PC-3 (cell line): Measurements from ENCODE around the gene CNTRL. TPM values are rescaled to one million over a fixed set of nuclear protein-coding genes. Genes with fewer than 3 reads are reported as not detected.

Experiments used
- ATAC-seq: fragments of 200-7000 bp; cut with Tn5 transposase; 2 replicates; pipeline ENCODE4 v1.9.1; 2020; ENCODE audit warnings: mild to moderate bottlenecking, moderate library complexity
- BruUV-seq: library from RNA; stranded (reverse); fragments of 400-500 nt; replicated peaks from 2 replicates; lab custom pipeline; 2021; lab: Mats Ljungman, UMichigan
- CTCF ChIA-PET: fragments of 300-600 bp; sonication (Branson Sonifier 250); formaldehyde crosslinking; loops from one replicate; lab custom pipeline; 2022; ENCODE audit warnings: antibody characterized with exemption; lab: Charles Lee
- POLR2A ChIA-PET: fragments of 300-600 bp; sonication (Branson Sonifier 250); formaldehyde crosslinking; loops from one replicate; lab custom pipeline; 2022; ENCODE audit warnings: antibody characterized with exemption; ENCODE audit not compliant: unreplicated experiment; lab: Charles Lee
- DNase-seq: peaks from one replicate; pipeline ENCODE4 v3.0.0-alpha.2; 2015
- H2AFZ ChIP-seq: fragments of 300-600 bp; sonication (generic); 2 replicates; pipeline ENCODE4 v1.6.0; 2016; ENCODE audit warnings: antibody characterized with exemption, low read length
- H3F3A ChIP-seq: fragments of 300-600 bp; sonication (generic); one replicate; pipeline ENCODE4 v1.6.0; 2017; ENCODE audit warnings: antibody characterized with exemption, low read length, control low read depth, mild to moderate bottlenecking; ENCODE audit not compliant: unreplicated experiment
- H3K27ac ChIP-seq: fragments of 300-600 bp; sonication (generic); 2 replicates; pipeline ENCODE4 v1.5.1; 2016; ENCODE audit warnings: mild to moderate bottlenecking, low read length
- H3K27me3 ChIP-seq: fragments of 300-600 bp; sonication (generic); 2 replicates; pipeline ENCODE4 v1.6.1; 2016; ENCODE audit warnings: low read length, mixed read lengths
- H3K36me3 ChIP-seq: fragments of 300-600 bp; sonication (generic); 2 replicates; pipeline ENCODE4 v1.6.1; 2016; ENCODE audit warnings: low read depth, mixed run types, low read length, mixed read lengths
- H3K4me1 ChIP-seq: fragments of 300-600 bp; sonication (generic); 2 replicates; pipeline ENCODE4 v1.5.1; 2016; ENCODE audit warnings: low read length; ENCODE audit not compliant: insufficient read depth
- H3K4me2 ChIP-seq: fragments of 300-600 bp; sonication (generic); 2 replicates; pipeline ENCODE4 v1.6.0; 2016; ENCODE audit warnings: low read length
- H3K4me3 ChIP-seq: fragments of 300-600 bp; sonication (generic); 2 replicates; pipeline ENCODE4 v1.5.1; 2016; ENCODE audit warnings: mild to moderate bottlenecking, low read length, mixed read lengths
- H3K79me2 ChIP-seq: fragments of 300-600 bp; sonication (generic); 2 replicates; pipeline ENCODE4 v1.6.1; 2017; ENCODE audit warnings: low read length, mixed read lengths
- H3K9ac ChIP-seq: fragments of 300-600 bp; sonication (generic); 2 replicates; pipeline ENCODE4 v1.6.0; 2016; ENCODE audit warnings: mild to moderate bottlenecking, low read length
- H3K9me2 ChIP-seq: fragments of 300-600 bp; sonication (generic); replicated peaks from 2 replicates; pipeline ENCODE4 v1.6.1; 2016; ENCODE audit warnings: mixed run types, low read length, mixed read lengths
- H3K9me3 ChIP-seq: fragments of 300-600 bp; sonication (generic); 2 replicates; pipeline ENCODE4 v1.6.1; 2016; ENCODE audit warnings: low read length, mixed read lengths
- H4K20me1 ChIP-seq: fragments of 300-600 bp; sonication (generic); 2 replicates; pipeline ENCODE4 v1.6.1; 2016; ENCODE audit warnings: low read length, mixed read lengths
- EZH2 ChIP-seq: fragments of 300-600 bp; sonication (generic); IDR thresholded peaks from one replicate; pipeline ENCODE4 v1.6.1; 2017; ENCODE audit warnings: antibody characterized with exemption, mild to moderate bottlenecking, low read length; ENCODE audit not compliant: unreplicated experiment
- EZH2phosphoT487 ChIP-seq: fragments of 300-600 bp; sonication (generic); IDR thresholded peaks from 2 replicates; pipeline ENCODE4 v1.6.1; 2018; ENCODE audit warnings: mild to moderate bottlenecking, antibody characterized with exemption, low read length, borderline replicate concordance
- intact Hi-C: fragments of 100-400 bp; cut with micrococcal nuclease; formaldehyde crosslinking; loops from 2 replicates; pipeline ENCODE4 v1.9.0; 2023
- total RNA-seq: library from RNA; depleted of rRNA; stranded (reverse); fragments of >200 nt; gene quantifications from 2 replicates; pipeline ENCODE4 v1.2.3, GENCODE V29; 2014
- TF ChIP-seq, protein P1 (sequence below): fragments of 300-600 bp; sonication (generic); conservative IDR thresholded peaks from 2 replicates; pipeline ENCODE4 v1.5.1; 2017; ENCODE audit warnings: antibody characterized with exemption, low read depth, mild to moderate bottlenecking, low read length

CNTRL gene
- total RNA-seq, 1 experiment from 2014 or later = 6.0 TPM

DNA sequence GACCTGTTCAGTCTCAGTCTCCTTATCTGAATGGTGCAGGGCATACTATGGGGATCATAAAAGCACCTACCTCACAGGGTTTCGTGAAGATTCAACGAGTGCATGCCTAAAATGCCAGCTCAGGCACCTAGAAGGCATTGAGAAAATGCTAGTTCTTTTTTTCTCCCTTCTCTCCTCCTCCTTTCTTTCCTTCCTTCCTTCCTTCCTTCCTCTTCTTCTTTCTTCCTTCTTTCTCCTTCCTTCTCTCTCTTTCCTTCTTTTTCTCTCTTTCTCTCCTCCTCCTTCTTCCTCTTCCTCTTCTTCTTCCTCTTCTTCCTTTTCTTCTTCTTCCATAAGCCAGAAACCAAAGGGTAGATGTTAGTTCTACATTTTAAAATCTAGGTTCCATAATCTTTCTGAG is 139.2 kb downstream of the CNTRL start:
- H3F3A ChIP-seq = no peaks in the 10 kb centered on the region
- TF ChIP-seq EZH2 = no peak
- TF ChIP-seq, protein P1, sequence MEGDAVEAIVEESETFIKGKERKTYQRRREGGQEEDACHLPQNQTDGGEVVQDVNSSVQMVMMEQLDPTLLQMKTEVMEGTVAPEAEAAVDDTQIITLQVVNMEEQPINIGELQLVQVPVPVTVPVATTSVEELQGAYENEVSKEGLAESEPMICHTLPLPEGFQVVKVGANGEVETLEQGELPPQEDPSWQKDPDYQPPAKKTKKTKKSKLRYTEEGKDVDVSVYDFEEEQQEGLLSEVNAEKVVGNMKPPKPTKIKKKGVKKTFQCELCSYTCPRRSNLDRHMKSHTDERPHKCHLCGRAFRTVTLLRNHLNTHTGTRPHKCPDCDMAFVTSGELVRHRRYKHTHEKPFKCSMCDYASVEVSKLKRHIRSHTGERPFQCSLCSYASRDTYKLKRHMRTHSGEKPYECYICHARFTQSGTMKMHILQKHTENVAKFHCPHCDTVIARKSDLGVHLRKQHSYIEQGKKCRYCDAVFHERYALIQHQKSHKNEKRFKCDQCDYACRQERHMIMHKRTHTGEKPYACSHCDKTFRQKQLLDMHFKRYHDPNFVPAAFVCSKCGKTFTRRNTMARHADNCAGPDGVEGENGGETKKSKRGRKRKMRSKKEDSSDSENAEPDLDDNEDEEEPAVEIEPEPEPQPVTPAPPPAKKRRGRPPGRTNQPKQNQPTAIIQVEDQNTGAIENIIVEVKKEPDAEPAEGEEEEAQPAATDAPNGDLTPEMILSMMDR = no peak
- no peak for TF ChIP-seq EZH2phosphoT487
- ChIA-PET POLR2A (no interaction called here), CTCF (interaction anchor here (1.0 kb wide), 1 partner anchor 64 kb away, joined by 4 read pairs; no protein-coding TSS in a partner anchor)
- H3K4me3 ChIP-seq = no peak overlapping the region
- intact Hi-C loops = no loop called here
- H3K27me3 ChIP-seq = no peaks in the 10 kb centered on the region
- H3K4me1 ChIP-seq = no peaks in the 10 kb centered on the region
- BruUV-seq = no TSS peak
- no peak overlapping the region for H3K9ac ChIP-seq
- H3K27ac ChIP-seq = no peak overlapping the region
- no peak for ATAC-seq
- DNase-seq = no peak
- no peaks in the 10 kb centered on the region for H3K9me3 ChIP-seq
- H3K9me2 ChIP-seq = no peaks in the 10 kb centered on the region
- no peaks in the 10 kb centered on the region for H4K20me1 ChIP-seq
- H3K36me3 ChIP-seq = no peaks in the 10 kb centered on the region
- no peaks in the 10 kb centered on the region for H3K79me2 ChIP-seq
- no peak overlapping the region for H3K4me2 ChIP-seq
- H2AFZ ChIP-seq = no peak overlapping the region

DNA sequence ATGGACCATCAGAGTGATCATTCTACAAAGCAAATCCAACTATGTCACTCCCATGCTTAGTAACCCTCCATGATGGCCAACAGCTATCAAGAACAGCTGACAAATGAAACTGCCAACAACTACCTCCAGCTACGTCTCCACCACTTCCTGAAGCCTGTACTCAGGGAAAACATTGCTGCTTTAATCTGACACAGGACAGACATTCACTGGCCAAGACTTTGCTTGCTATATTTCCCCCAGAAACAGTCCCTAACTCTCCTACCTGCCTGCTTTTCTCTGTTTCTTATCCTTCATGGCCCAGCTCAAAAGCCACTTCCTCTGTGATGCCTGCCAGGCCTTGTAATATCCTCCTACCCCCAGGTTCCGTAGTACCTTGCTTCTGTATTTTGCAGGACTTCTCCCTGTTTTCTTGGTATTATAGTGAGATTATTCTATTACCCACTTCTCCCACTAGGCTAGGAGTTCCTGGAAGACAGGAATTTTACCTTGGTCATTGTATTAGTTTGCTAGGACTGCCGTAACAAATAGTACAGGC is 141.6 kb downstream of the CNTRL start:
- H3K4me2 ChIP-seq = no peak overlapping the region
- no TSS peak for BruUV-seq
- no peaks in the 10 kb centered on the region for H4K20me1 ChIP-seq
- no peaks in the 10 kb centered on the region for H3K27me3 ChIP-seq
- POLR2A ChIA-PET = no interaction called here
- CTCF ChIA-PET = interaction anchor here (0.7 to 1.1 kb wide), 2 partner anchors 62 to 119 kb away, joined by 3 to 4 read pairs; no protein-coding TSS in a partner anchor
- H3K36me3 ChIP-seq = no peaks in the 10 kb centered on the region
- no peaks in the 10 kb centered on the region for H3K9me2 ChIP-seq
- ATAC-seq (no peak), DNase-seq (no peak)
- no peak overlapping the region for H3K4me3 ChIP-seq
- no peaks in the 10 kb centered on the region for H3K4me1 ChIP-seq
- no peak overlapping the region for H3K9ac ChIP-seq
- no peaks in the 10 kb centered on the region for H3K9me3 ChIP-seq
- TF ChIP-seq, protein P1 = no peak
- TF ChIP-seq EZH2phosphoT487 (no peak), EZH2 (no peak)
- no peaks in the 10 kb centered on the region for H3F3A ChIP-seq
- intact Hi-C loops = no loop called here
- H2AFZ ChIP-seq = no peak overlapping the region
- H3K27ac ChIP-seq = no peak overlapping the region
- H3K79me2 ChIP-seq = no peaks in the 10 kb centered on the region

DNA sequence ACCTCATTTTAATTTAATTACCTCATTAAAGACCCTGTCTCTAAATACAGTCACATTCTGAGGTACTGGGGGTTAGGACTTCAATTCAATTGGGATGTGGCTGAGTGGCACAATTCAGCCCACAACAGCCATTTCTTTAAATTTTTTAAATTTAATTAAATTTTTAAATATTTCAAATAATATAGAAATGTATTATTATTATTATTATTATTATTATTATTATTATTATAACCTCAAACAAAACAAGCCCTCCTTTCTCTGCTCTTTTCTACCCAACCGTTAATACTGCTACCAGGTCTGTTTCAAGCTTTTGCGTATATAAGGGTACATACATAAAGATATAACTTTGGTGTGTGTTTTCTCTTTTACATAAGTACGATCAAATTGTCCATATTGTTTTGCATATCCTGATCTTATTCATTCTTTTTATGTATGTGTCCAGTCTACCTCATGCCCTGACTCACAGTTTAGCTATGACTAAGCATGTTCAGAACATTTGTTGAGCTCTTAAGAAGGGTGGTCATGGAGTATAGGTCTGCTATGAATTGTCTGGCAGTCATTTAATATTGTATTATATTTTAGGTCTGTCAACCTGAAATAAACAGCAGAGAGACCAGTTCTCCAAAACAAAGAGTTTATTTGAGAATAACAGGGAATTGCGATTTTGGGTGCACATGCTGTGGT is 143.0 kb downstream of the CNTRL start:
- Histone ChIP-seq H3K27ac (no peak overlapping the region), H3K9me2 (no peaks in the 10 kb centered on the region), H3K9ac (no peak overlapping the region), H3K36me3 (no peaks in the 10 kb centered on the region), H3K4me1 (no peaks in the 10 kb centered on the region), H3K9me3 (no peaks in the 10 kb centered on the region), H3F3A (no peaks in the 10 kb centered on the region), H2AFZ (no peak overlapping the region), H3K4me3 (no peak overlapping the region), H3K79me2 (no peaks in the 10 kb centered on the region), H3K4me2 (no peak overlapping the region), H4K20me1 (no peaks in the 10 kb centered on the region), H3K27me3 (no peaks in the 10 kb centered on the region)
- DNase-seq = peak; percentile 51
- TF ChIP-seq, protein P1 = no peak
- TF ChIP-seq EZH2phosphoT487 = no peak
- no peak for TF ChIP-seq EZH2
- ChIA-PET POLR2A (no interaction called here), CTCF (no interaction called here)
- BruUV-seq = no TSS peak
- intact Hi-C loops = no loop called here
- no peak for ATAC-seq
